ENCODE data around the gene SNAPC2.

The SNAPC2 gene

DNA sequence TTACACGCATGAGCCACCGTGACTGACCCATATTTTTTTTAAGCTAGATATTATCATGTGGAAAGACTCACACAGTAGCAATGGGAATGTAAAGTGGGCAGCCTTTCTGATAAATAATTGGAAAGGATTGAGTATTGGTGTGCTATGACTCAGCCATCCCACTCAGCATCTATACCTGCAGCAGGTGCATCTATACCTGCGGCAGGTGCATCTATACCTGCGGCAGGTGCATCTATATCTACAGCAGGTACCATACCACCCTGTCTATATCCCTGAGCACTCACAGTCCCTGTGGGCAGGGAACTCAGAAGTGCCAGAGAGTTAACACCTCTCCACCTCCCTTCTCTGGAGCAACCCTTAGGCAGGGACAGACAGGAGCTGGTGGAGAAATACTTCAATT lies 37.0 kb upstream of the SNAPC2 start:
- no peaks in the 10 kb centered on the region for H4K20me1 ChIP-seq (ENCODE audit: insufficient read depth)
- no peak overlapping the region for H3K27ac ChIP-seq
- no peak overlapping the region for H3K4me2 ChIP-seq
- no peaks in the 10 kb centered on the region for H3K79me2 ChIP-seq (ENCODE audit: insufficient read depth, low read depth)
- no peak overlapping the region for H3K9ac ChIP-seq
- no peak overlapping the region for H3K4me3 ChIP-seq (IDR thresholded peaks at IDR 0.05; ENCODE audit: insufficient read depth, low read depth, low read length)
- no peak for TF ChIP-seq CTCF (conservative IDR thresholded peaks at IDR 0.05; ENCODE audit: low read depth, low read length)
- H2AFZ ChIP-seq (ENCODE audit: low read depth): no peak overlapping the region
- no peaks in the 10 kb centered on the region for H3K4me1 ChIP-seq (ENCODE audit: low read depth, poor library complexity, severe bottlenecking)
- peaks cover 27% of the 10 kb centered on the region for H3K27me3 ChIP-seq (ENCODE audit: insufficient read depth, low read depth)
- H3K36me3 ChIP-seq (ENCODE audit: insufficient read depth): no peaks in the 10 kb centered on the region

- peaks cover 32% of the 10 kb centered on the region for H3K27me3 ChIP-seq (ENCODE audit: insufficient read depth, low read depth)
- H3K4me1 ChIP-seq (ENCODE audit: low read depth, poor library complexity, severe bottlenecking): no peaks in the 10 kb centered on the region
- no peak overlapping the region for H3K4me3 ChIP-seq (IDR thresholded peaks at IDR 0.05; ENCODE audit: insufficient read depth, low read depth, low read length)
- no peak for TF ChIP-seq CTCF (conservative IDR thresholded peaks at IDR 0.05; ENCODE audit: low read depth, low read length)
- H3K4me2 ChIP-seq: no peak overlapping the region
- no peak overlapping the region for H3K9ac ChIP-seq
- no peaks in the 10 kb centered on the region for H3K36me3 ChIP-seq (ENCODE audit: insufficient read depth)
- H3K27ac ChIP-seq: no peak overlapping the region
- no peak overlapping the region for H2AFZ ChIP-seq (ENCODE audit: low read depth)
- no peaks in the 10 kb centered on the region for H3K79me2 ChIP-seq (ENCODE audit: insufficient read depth, low read depth)
- H4K20me1 ChIP-seq (ENCODE audit: insufficient read depth): no peaks in the 10 kb centered on the region
These were observed 36.2 kb upstream of the SNAPC2 start for GRCh38 chr19:7883796-7884570.

GRCh38 chr19:7885818-7886217 lies 34.3 kb upstream of the SNAPC2 start:
- TF ChIP-seq CTCF (conservative IDR thresholded peaks at IDR 0.05; ENCODE audit: low read depth, low read length): no peak
- peaks cover 45% of the 10 kb centered on the region for H3K27me3 ChIP-seq (ENCODE audit: insufficient read depth, low read depth)
- H3K27ac ChIP-seq: no peak overlapping the region

DNA sequence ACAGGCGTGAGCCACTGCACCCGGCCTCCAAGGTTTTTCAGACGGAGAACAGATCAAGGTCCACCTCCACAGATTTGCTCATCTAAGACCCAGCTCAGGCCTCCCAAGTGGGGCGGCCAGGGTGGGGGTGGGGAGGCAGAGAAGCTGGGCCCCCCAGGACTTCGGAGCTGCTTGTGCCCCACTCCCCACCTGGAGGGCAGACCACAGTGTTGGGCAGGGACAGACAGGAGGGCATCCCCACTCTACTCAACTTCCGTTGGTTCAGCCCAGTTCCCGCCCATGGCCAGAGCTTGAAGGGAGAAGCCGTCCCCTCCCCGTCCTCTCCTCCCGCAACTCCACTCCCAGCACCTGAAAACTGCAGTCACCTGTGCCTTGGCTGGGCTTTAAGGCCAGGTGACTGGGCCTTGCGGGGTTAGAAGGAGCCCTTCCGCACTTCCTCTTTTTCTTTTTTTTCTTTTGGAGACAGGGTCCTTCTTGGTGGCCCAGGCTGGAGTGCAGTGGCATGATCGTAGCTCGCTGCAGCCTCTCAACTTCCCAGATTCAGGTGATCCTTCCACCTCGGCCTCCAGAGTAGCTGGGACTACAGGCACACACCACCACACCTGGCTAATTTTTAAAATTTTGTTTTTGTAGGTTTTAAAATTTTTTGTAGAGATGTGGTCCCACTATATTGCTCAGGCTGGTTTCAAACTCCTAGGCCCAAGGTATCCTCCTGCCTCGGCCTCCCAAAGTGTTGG lies 32.6 kb upstream of the SNAPC2 start:
- no peak overlapping the region for H3K4me3 ChIP-seq (IDR thresholded peaks at IDR 0.05; ENCODE audit: insufficient read depth, low read depth, low read length)
- TF ChIP-seq CTCF (conservative IDR thresholded peaks at IDR 0.05; ENCODE audit: low read depth, low read length): no peak
- no peak overlapping the region for H3K9ac ChIP-seq
- no peak overlapping the region for H3K4me2 ChIP-seq
- peaks cover 54% of the 10 kb centered on the region for H3K27me3 ChIP-seq (ENCODE audit: insufficient read depth, low read depth)
- no peaks in the 10 kb centered on the region for H3K4me1 ChIP-seq (ENCODE audit: low read depth, poor library complexity, severe bottlenecking)
- H4K20me1 ChIP-seq (ENCODE audit: insufficient read depth): no peaks in the 10 kb centered on the region
- H2AFZ ChIP-seq (ENCODE audit: low read depth): no peak overlapping the region
- H3K79me2 ChIP-seq (ENCODE audit: insufficient read depth, low read depth): no peaks in the 10 kb centered on the region
- no peak overlapping the region for H3K27ac ChIP-seq
- H3K36me3 ChIP-seq (ENCODE audit: insufficient read depth): no peaks in the 10 kb centered on the region

More at GRCh38 chr19:7885818-7886217, 34.3 kb upstream of the SNAPC2 start:
- H3K9ac ChIP-seq: no peak overlapping the region
- H3K36me3 ChIP-seq (ENCODE audit: insufficient read depth): no peaks in the 10 kb centered on the region
- no peak overlapping the region for H3K4me2 ChIP-seq
- H3K4me1 ChIP-seq (ENCODE audit: low read depth, poor library complexity, severe bottlenecking): no peaks in the 10 kb centered on the region
- H3K4me3 ChIP-seq (IDR thresholded peaks at IDR 0.05; ENCODE audit: insufficient read depth, low read depth, low read length): no peak overlapping the region
- H2AFZ ChIP-seq (ENCODE audit: low read depth): no peak overlapping the region
- H4K20me1 ChIP-seq (ENCODE audit: insufficient read depth): no peaks in the 10 kb centered on the region
- H3K79me2 ChIP-seq (ENCODE audit: insufficient read depth, low read depth): no peaks in the 10 kb centered on the region
